ENCODE measurements around the gene GAB1. TPM values are rescaled to one million over a fixed set of nuclear protein-coding genes. Genes with fewer than 3 reads are reported as not detected.

Gene GAB1
- total RNA-seq, 1 donor from 2014 or later: 27.2 TPM

DNA sequence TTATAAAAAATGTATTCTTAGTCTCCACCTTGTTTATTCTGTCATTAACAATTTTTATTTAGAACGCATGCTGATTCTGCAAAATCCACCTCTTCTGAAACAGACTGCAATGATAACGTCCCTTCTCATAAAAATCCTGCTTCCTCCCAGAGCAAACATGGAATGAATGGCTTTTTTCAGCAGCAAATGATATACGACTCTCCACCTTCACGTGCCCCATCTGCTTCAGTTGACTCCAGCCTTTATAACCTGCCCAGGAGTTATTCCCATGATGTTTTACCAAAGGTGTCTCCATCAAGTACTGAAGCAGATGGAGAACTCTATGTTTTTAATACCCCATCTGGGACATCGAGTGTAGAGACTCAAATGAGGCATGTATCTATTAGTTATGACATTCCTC, 101.3 kb downstream of the GAB1 start:
- no peak overlapping the region for H3K27ac Mint-ChIP-seq (ENCODE audit: unreplicated experiment)
- peaks cover 13% of the 10 kb centered on the region for H3K4me1 Mint-ChIP-seq
- H3K9me3 Mint-ChIP-seq: no peaks in the 10 kb centered on the region
- H3K27me3 Mint-ChIP-seq (ENCODE audit: low read depth): no peaks in the 10 kb centered on the region
- H3K36me3 Mint-ChIP-seq (ENCODE audit: low read depth): peaks cover 22% of the 10 kb centered on the region
- TF ChIP-seq CTCF (conservative IDR thresholded peaks at IDR 0.05): no peak
- no peak overlapping the region for H3K4me3 Mint-ChIP-seq
- no peak for DNase-seq (ENCODE audit: low read depth, low spot score)

DNA sequence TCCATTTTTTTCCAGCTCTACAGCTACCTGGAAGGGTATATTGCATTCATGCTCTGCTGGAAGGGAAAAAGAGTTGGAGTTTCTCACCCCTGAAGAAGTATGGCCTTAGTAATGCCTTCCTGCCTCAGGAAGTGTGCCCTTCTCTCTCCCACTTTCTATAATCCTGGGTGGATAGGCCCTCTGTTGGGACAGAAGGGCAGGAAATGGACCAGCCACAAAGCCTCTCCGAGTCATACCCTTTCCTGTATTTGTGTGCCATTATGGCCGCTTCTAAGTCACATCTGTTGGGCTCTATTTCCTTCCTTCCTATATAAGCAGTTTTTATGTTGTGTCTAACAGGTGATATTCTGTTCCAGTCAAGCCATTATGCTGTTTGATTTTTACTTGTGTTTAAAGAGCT, 102.0 kb downstream of the GAB1 start:
- H3K4me3 Mint-ChIP-seq: no peak overlapping the region
- no peak for TF ChIP-seq CTCF (conservative IDR thresholded peaks at IDR 0.05)
- no peak for DNase-seq (ENCODE audit: low read depth, low spot score)
- H3K27me3 Mint-ChIP-seq (ENCODE audit: low read depth): no peaks in the 10 kb centered on the region
- peaks cover 17% of the 10 kb centered on the region for H3K36me3 Mint-ChIP-seq (ENCODE audit: low read depth)
- peaks cover 13% of the 10 kb centered on the region for H3K4me1 Mint-ChIP-seq
- H3K27ac Mint-ChIP-seq (ENCODE audit: unreplicated experiment): no peak overlapping the region
- H3K9me3 Mint-ChIP-seq: no peaks in the 10 kb centered on the region

DNA sequence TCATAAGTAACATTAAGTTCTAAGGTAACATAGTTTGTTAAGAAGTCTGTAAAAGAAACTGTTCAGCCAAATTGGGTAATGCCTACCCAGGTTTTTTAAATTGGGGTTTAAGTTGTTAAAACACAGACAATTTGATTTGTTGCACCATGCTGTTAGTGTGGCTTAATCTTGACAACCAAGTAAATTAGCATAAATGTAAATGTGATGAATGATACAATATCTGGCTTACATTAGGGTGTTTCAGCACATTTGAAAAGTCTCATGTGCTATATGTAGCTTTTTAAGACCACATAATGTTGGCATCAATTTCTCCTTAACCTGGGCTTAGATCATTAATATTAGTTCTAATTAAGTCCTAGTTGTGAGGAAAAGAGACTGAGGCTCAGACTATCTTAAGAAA, 104.4 kb downstream of the GAB1 start:
- no peak for TF ChIP-seq CTCF (conservative IDR thresholded peaks at IDR 0.05)
- Mint-ChIP-seq H3K4me1 (peaks cover 13% of the 10 kb centered on the region), H3K27me3 (ENCODE audit: low read depth) (no peaks in the 10 kb centered on the region), H3K27ac (ENCODE audit: unreplicated experiment) (no peak overlapping the region), H3K9me3 (peaks cover 5% of the 10 kb centered on the region), H3K4me3 (no peak overlapping the region), H3K36me3 (ENCODE audit: low read depth) (peaks cover 27% of the 10 kb centered on the region)
- DNase-seq (ENCODE audit: low read depth, low spot score): no peak

DNA sequence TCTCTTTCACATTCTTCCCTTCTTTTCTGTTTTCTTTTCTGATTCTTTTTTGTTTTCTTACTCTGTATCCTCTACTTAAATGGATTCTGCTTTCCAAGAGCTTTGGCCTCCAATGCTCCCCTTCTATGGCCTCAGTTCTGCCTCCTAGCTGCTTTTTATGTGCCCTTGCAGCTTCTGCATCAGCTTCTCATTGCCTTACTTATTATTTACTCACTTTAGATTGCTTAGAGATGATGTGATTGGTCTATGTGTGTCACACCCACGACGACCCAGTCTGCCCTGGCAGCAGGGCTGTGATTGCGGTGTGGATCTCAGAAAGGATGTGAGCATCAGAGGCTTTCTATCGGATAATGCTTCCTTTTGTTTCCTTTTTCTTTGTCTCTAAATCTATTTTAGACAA, 105.0 kb downstream of the GAB1 start:
- H3K4me3 Mint-ChIP-seq: no peak overlapping the region
- no peaks in the 10 kb centered on the region for H3K27me3 Mint-ChIP-seq (ENCODE audit: low read depth)
- peaks cover 5% of the 10 kb centered on the region for H3K9me3 Mint-ChIP-seq
- H3K4me1 Mint-ChIP-seq: peaks cover 13% of the 10 kb centered on the region
- H3K27ac Mint-ChIP-seq (ENCODE audit: unreplicated experiment): peak overlapping the region; percentile 76
- no peak for TF ChIP-seq CTCF (conservative IDR thresholded peaks at IDR 0.05)
- DNase-seq (ENCODE audit: low read depth, low spot score): no peak
- H3K36me3 Mint-ChIP-seq (ENCODE audit: low read depth): peaks cover 24% of the 10 kb centered on the region

DNA sequence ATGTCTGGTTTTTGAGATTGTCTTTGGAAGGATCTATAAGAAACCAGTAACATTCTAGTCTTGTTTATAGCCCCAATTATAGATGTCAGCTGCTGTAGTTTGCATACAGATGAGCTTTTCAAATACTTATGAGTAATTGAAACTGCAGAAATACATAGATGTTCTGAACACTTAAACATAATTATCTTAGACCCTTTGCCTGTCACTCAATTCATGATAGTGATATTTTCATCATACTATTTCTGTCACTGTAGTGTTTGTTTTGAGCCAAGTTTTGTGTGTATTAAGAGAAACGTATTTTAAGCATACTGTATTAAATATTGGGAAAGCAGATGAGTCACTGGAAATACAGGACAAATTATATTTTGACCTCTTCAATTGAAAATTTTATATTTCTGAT, 107.1 kb downstream of the GAB1 start:
- Mint-ChIP-seq H3K36me3 (ENCODE audit: low read depth) (peaks cover 21% of the 10 kb centered on the region), H3K9me3 (peaks cover 5% of the 10 kb centered on the region), H3K27ac (ENCODE audit: unreplicated experiment) (no peak overlapping the region), H3K4me1 (peaks cover 13% of the 10 kb centered on the region), H3K27me3 (ENCODE audit: low read depth) (no peaks in the 10 kb centered on the region), H3K4me3 (no peak overlapping the region)
- TF ChIP-seq CTCF (conservative IDR thresholded peaks at IDR 0.05): no peak
- no peak for DNase-seq (ENCODE audit: low read depth, low spot score)

GRCh38 chr4:143451186-143451585, 114.5 kb downstream of the GAB1 start:
- Mint-ChIP-seq H3K9me3 (no peaks in the 10 kb centered on the region), H3K27me3 (ENCODE audit: low read depth) (no peaks in the 10 kb centered on the region), H3K4me3 (no peak overlapping the region), H3K36me3 (ENCODE audit: low read depth) (peaks cover 6% of the 10 kb centered on the region), H3K4me1 (peaks cover 4% of the 10 kb centered on the region), H3K27ac (ENCODE audit: unreplicated experiment) (no peak overlapping the region)
- DNase-seq (ENCODE audit: low read depth, low spot score): no peak
- no peak for TF ChIP-seq CTCF (conservative IDR thresholded peaks at IDR 0.05)

Measured in neural crest cell (in vitro differentiated cells).